Measurements from ENCODE around the gene VPS9D1.

DNA sequence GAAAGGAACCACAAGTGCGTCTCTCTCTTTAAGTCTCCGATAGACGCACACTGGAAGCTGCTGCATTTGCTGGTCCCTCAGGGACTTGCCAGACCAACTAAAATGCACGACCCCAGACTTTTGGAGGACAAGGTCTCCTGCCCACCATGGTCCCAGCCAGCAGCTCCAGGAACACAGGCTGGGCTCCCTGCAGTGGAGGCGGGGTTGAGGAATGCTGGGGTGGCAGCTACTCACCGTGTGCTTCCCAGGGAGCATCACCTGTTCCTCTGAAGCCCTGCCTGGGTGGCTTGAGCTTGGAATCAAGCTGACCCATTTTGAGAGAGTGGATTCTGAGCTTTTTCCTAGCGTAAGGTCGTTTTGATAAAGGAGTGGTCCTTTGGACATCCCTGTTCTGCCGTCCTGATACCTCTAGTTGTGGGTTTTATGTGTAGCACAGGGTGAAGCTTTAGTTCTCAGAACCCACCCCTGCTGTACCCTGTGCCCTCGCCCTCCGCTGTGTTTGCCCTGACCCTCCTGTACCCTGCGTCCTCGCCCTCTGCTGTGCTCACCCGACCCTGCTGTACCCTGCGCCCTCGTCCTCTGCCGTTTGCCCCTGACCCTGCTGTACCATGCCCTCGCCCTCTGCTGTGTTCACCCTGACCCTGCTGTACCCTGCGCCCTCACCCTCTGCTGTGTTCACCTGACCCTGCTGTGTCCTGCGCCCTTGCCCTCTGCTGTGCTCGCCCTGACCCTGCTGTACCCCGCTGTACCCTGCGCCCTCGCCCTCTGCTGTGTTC, 11.6 kb upstream of the VPS9D1 start:
- TF ChIP-seq, protein P1, sequence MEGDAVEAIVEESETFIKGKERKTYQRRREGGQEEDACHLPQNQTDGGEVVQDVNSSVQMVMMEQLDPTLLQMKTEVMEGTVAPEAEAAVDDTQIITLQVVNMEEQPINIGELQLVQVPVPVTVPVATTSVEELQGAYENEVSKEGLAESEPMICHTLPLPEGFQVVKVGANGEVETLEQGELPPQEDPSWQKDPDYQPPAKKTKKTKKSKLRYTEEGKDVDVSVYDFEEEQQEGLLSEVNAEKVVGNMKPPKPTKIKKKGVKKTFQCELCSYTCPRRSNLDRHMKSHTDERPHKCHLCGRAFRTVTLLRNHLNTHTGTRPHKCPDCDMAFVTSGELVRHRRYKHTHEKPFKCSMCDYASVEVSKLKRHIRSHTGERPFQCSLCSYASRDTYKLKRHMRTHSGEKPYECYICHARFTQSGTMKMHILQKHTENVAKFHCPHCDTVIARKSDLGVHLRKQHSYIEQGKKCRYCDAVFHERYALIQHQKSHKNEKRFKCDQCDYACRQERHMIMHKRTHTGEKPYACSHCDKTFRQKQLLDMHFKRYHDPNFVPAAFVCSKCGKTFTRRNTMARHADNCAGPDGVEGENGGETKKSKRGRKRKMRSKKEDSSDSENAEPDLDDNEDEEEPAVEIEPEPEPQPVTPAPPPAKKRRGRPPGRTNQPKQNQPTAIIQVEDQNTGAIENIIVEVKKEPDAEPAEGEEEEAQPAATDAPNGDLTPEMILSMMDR (IDR thresholded peaks at IDR 0.05; ENCODE audit: low read depth, low read length), result no peak
- TF ChIP-seq EZH2phosphoT487 (IDR thresholded peaks at IDR 0.05; ENCODE audit: low read depth), result no peak
